Liver (tissue), 9 donors: ENCODE measurements around the gene MRC1. TPM values are rescaled to one million over a fixed set of nuclear protein-coding genes. Genes with fewer than 3 reads are reported as not detected.
"Not testable (repeated sequence)": the region's sequence is repeated elsewhere in the genome, so short reads cannot be mapped to it uniquely, and the experiment has no call there.

Source experiments
- DNase-seq: peaks from one replicate; pipeline ENCODE4 v3.0.0-alpha.2; 2017; ENCODE audit warnings: low spot score
- H3K27ac ChIP-seq, 2 donors: one replicate each; pipeline ENCODE4 v1.7.0; 2013; ENCODE audit warnings: inconsistent platforms in 2 of 2, low read length in 2 of 2, control low read depth in 1 of 2, low read depth in 1 of 2, mild to moderate bottlenecking in 1 of 2
- H3K27me3 ChIP-seq, 4 donors: one replicate each; pipeline versions ENCODE4 v1.6.1 to v1.7.0; 2013; ENCODE audit warnings: low read length in 3 of 4, inconsistent platforms in 1 of 4, mild to moderate bottlenecking in 1 of 4, moderate library complexity in 1 of 4; ENCODE audit not compliant: control insufficient read depth in 4 of 4, insufficient read depth in 4 of 4
- H3K36me3 ChIP-seq, 4 donors: one replicate each; pipeline versions ENCODE4 v1.6.1 to v1.7.0; 2013; ENCODE audit warnings: low read length in 3 of 4, mild to moderate bottlenecking in 3 of 4, low read depth in 1 of 4, moderate library complexity in 1 of 4; ENCODE audit not compliant: control insufficient read depth in 4 of 4, insufficient read depth in 3 of 4
- H3K4me1 ChIP-seq, 4 donors: one replicate each; pipeline versions ENCODE4 v1.6.1 to v1.7.0; 2013; ENCODE audit warnings: low read length in 3 of 4, mild to moderate bottlenecking in 3 of 4, moderate library complexity in 1 of 4; ENCODE audit not compliant: control insufficient read depth in 4 of 4, insufficient read depth in 4 of 4
- H3K4me3 ChIP-seq, 3 donors: one replicate each; pipeline versions ENCODE4 v1.6.1 to v1.7.0; 2013; ENCODE audit warnings: low read length in 3 of 3, control low read depth in 1 of 3, low read depth in 1 of 3, mild to moderate bottlenecking in 1 of 3
- H3K9ac ChIP-seq, 2 donors: one replicate each; pipeline ENCODE4 v1.7.0; 2013; ENCODE audit warnings: low read length in 2 of 2, mild to moderate bottlenecking in 2 of 2, moderate library complexity in 2 of 2, control low read depth in 1 of 2, low read depth in 1 of 2
- H3K9me3 ChIP-seq, 4 donors: one replicate each; pipeline versions ENCODE4 v1.6.1 to v1.7.0; 2013; ENCODE audit warnings: low read length in 3 of 4; ENCODE audit not compliant: control insufficient read depth in 4 of 4
- ATF3 ChIP-seq: IDR thresholded peaks from 2 replicates; pipeline ENCODE4 v1.6.1; 2016; ENCODE audit warnings: antibody characterized with exemption
- CTCF ChIP-seq: fragments of 150-350 bp; IDR thresholded peaks from 2 replicates; pipeline ENCODE4 v1.5.1; 2017; ENCODE audit warnings: improper control_type of control experiment, low read depth, low read length; ENCODE audit not compliant: missing input control
- FOXA1 ChIP-seq: IDR thresholded peaks from 2 replicates; pipeline ENCODE4 v1.6.1; 2016; ENCODE audit warnings: antibody characterized with exemption
- FOXA2 ChIP-seq: IDR thresholded peaks from 2 replicates; pipeline ENCODE4 v1.6.1; 2016; ENCODE audit warnings: antibody characterized with exemption
- HNF4A ChIP-seq, 2 donors: conservative IDR thresholded peaks; 2 replicates each; pipeline ENCODE4 v1.6.1; 2016; ENCODE audit warnings: antibody characterized with exemption in 2 of 2, mild to moderate bottlenecking in 2 of 2
- HNF4G ChIP-seq: IDR thresholded peaks from 2 replicates; pipeline ENCODE4 v1.6.1; 2016; ENCODE audit warnings: antibody characterized with exemption
- JUND ChIP-seq, 2 donors: IDR thresholded peaks; 2 replicates each; pipeline ENCODE4 v1.6.1; 2016; ENCODE audit warnings: antibody characterized with exemption in 2 of 2
- MAX ChIP-seq: IDR thresholded peaks from 2 replicates; pipeline ENCODE4 v1.6.1; 2016; ENCODE audit warnings: antibody characterized with exemption
- NR2F2 ChIP-seq: IDR thresholded peaks from 2 replicates; pipeline ENCODE4 v1.6.1; 2016; ENCODE audit warnings: antibody characterized with exemption
- RAD21 ChIP-seq, 2 donors: IDR thresholded peaks; 2 replicates each; pipeline ENCODE4 v1.6.1; 2016; ENCODE audit warnings: antibody characterized with exemption in 2 of 2, mild to moderate bottlenecking in 2 of 2
- RXRA ChIP-seq, 2 donors: IDR thresholded peaks; 2 replicates each; pipeline ENCODE4 v1.6.1; 2017 to 2018; ENCODE audit warnings: antibody characterized with exemption in 2 of 2, mild to moderate bottlenecking in 1 of 2
- SP1 ChIP-seq: IDR thresholded peaks from 2 replicates; pipeline ENCODE4 v1.6.1; 2018; ENCODE audit warnings: antibody characterized with exemption, mild to moderate bottlenecking
- TAF1 ChIP-seq: conservative IDR thresholded peaks from 2 replicates; pipeline ENCODE4 v1.6.1; 2016; ENCODE audit warnings: antibody characterized with exemption, mild to moderate bottlenecking
- YY1 ChIP-seq: IDR thresholded peaks from 2 replicates; pipeline ENCODE4 v1.6.1; 2016; ENCODE audit warnings: antibody characterized with exemption, mild to moderate bottlenecking
- ZBTB33 ChIP-seq: IDR thresholded peaks from 2 replicates; pipeline ENCODE4 v1.6.1; 2016; ENCODE audit warnings: antibody characterized with exemption
- WGBS: extraction: QIAGEN DNeasy Blood & Tissue Kit; methylation state at CpG from one replicate; pipeline ENCODE4 v1.1.7; 2013; 5-methylcytosine and 5-hydroxymethylcytosine counted together
- polyA plus RNA-seq, 2 donors: library from polyadenylated mRNA; stranded (reverse) in 1 of 2; unstranded in 1 of 2; fragments of 200-250 nt in 1 of 2; fragments of >200 nt in 1 of 2; fragmentation: Nextera tagmentation in 1 of 2; extraction: Ambion mirVana in 1 of 2; gene quantifications; one replicate each; pipeline versions ENCODE4 v1.2.1 to v1.2.3, GENCODE V29; 2013 to 2015
- total RNA-seq, 2 donors: library from RNA; depleted of rRNA; stranded (reverse); fragments of >200 nt; gene quantifications; one replicate each; pipeline ENCODE4 v1.2.3, GENCODE V29; 2014
- donor health status: healthy.
- donor health status: healthy.
- donor health status: healthy.
- donor health status: healthy.
- donor health status: healthy.

MRC1 gene
- total and polyA plus RNA-seq, 4 donors = 9.2 to 47.0 (median 34.1) TPM

- TF ChIP-seq JUND (IDR thresholded peaks at IDR 0.05) (no peak), YY1 (no peak), NR2F2 (no peak), MAX (no peak), ZBTB33 (no peak), ATF3 (no peak), CTCF (no peak), HNF4G (no peak), SP1 (no peak), FOXA1 (no peak), TAF1 (no peak), RAD21 (IDR thresholded peaks at IDR 0.05) (no peak)
- Histone ChIP-seq H3K27me3 (peaks cover 0 to 5% (median 0%) of the 10 kb centered on the region in 4 donors), H3K36me3 (no peaks in the 10 kb centered on the region), H3K4me3 (no peak within 1 kb of the TSS), H3K9me3 (no peaks in the 10 kb centered on the region), H3K9ac (no peak within 1 kb of the TSS), H3K27ac (no peak within 1 kb of the TSS), H3K4me1 (no peaks in the 10 kb centered on the region)
- 29% methylated on average over 3 of the region's 3 CpGs for WGBS
- no peak for DNase-seq
Observed at GRCh38 chr10:17951868-17952371, 142.8 kb downstream of the MRC1 start, which contains the start of gene SLC39A12. TSS of gene SLC39A12 (plus strand) at chr10:17951918. CDS start at chr10:17953277, 1,359 bp downstream.

- not testable (repeated sequence) for H3K4me1 ChIP-seq, H3K9ac ChIP-seq, H3K9me3 ChIP-seq, H3K27ac ChIP-seq, H3K4me3 ChIP-seq, H3K36me3 ChIP-seq, DNase-seq, H3K27me3 ChIP-seq
- 90% methylated on average over 10 of the region's 10 CpGs for WGBS
Observed at GRCh38 chr10:17954372-17954771, 145.2 kb downstream of the MRC1 start.

- TF ChIP-seq ZBTB33 (no peak), ATF3 (no peak), RXRA (IDR thresholded peaks at IDR 0.05) (no peak), MAX (no peak), YY1 (no peak), FOXA2 (no peak), CTCF (no peak), HNF4A (conservative IDR thresholded peaks at IDR 0.05) (no peak), JUND (IDR thresholded peaks at IDR 0.05) (no peak), FOXA1 (no peak)
Observed at GRCh38 chr10:17954861-17955260, 145.7 kb downstream of the MRC1 start.

More at GRCh38 chr10:17954861-17955260, 145.7 kb downstream of the MRC1 start:
- H3K36me3 ChIP-seq = no peaks in the 10 kb centered on the region
- WGBS = 87% methylated on average over 2 of the region's 2 CpGs
- no peaks in the 10 kb centered on the region for H3K4me1 ChIP-seq
- H3K9ac ChIP-seq = no peak overlapping the region
- peaks cover 0 to 5% (median 0%) of the 10 kb centered on the region in 4 donors for H3K27me3 ChIP-seq
- H3K27ac ChIP-seq = no peak overlapping the region
- no peak for DNase-seq
- no peak overlapping the region for H3K4me3 ChIP-seq
- H3K9me3 ChIP-seq = no peaks in the 10 kb centered on the region
